Adrenal gland (tissue), 12 donors: ENCODE results near the gene FAM177B. TPM values are rescaled to one million over a fixed set of nuclear protein-coding genes. Genes with fewer than 3 reads are reported as not detected.
A peak's percentile ranks its signal among the peaks of the same experiment; 100 is the strongest.

Experiments
- DNase-seq, 7 donors: peaks; one replicate each; pipeline ENCODE4 v3.0.0-alpha.2; 2019 to 2020
- H3K27ac ChIP-seq, 5 donors: fragments of 200-600 bp; sonication (generic) in 4 of 5; 1 replicate in 3 of 5; 2 replicates in 2 of 5; pipeline versions ENCODE4 v1.5.1 to v1.8.0; 2016 to 2020; ENCODE audit warnings: mild to moderate bottlenecking in 1 of 5
- H3K27me3 ChIP-seq: fragments of 200-600 bp; 2 replicates; pipeline ENCODE4 v1.8.0; 2021
- H3K36me3 ChIP-seq, 2 donors: fragments of 200-600 bp; replicated peaks in 1 of 2; 1 replicate in 1 of 2; 2 replicates in 1 of 2; pipeline versions ENCODE4 v1.5.1 to v1.8.0; 2018 to 2022
- H3K4me1 ChIP-seq, 2 donors: fragments of 200-600 bp; replicated peaks in 1 of 2; 1 replicate in 1 of 2; 2 replicates in 1 of 2; pipeline versions ENCODE4 v1.5.1 to v1.8.0; 2018 to 2021
- H3K4me3 ChIP-seq, 4 donors: fragments of 200-600 bp; sonication (generic) in 3 of 4; one replicate each; pipeline ENCODE4 v1.5.1; 2016 to 2018
- H3K9me3 ChIP-seq, 3 donors: fragments of 200-600 bp; sonication (generic) in 1 of 3; replicated peaks in 1 of 3; 1 replicate in 2 of 3; 2 replicates in 1 of 3; pipeline versions ENCODE4 v1.5.1 to v1.8.0; 2016 to 2021
- POLR2A ChIP-seq, 2 donors: fragments of 450-650 bp; IDR thresholded peaks; one replicate each; pipeline ENCODE4 v1.6.1; 2017; ENCODE audit warnings: antibody characterized with exemption in 2 of 2, mild to moderate bottlenecking in 2 of 2, moderate library complexity in 1 of 2
- WGBS, 4 donors: extraction: QIAGEN DNeasy Blood & Tissue Kit in 2 of 4; methylation state at CpG; one replicate each; pipeline versions ENCODE4 v1.1.5 to v1.1.7; 2013 to 2017; 5-methylcytosine and 5-hydroxymethylcytosine counted together
- intact Hi-C, 2 donors: fragments of 100-400 bp; cut with DNase I; formaldehyde crosslinking; loops; one replicate each; pipeline versions ENCODE4 v1.14.1 to v1.15.0; 2022 to 2023
- polyA plus RNA-seq, 3 donors: library from polyadenylated mRNA; stranded (reverse); fragments of 200-250 nt in 2 of 3; fragments of 350-450 nt in 1 of 3; fragmentation: Illumina TruSeq in 1 of 3; extraction: RNeasy Lipid Tissue Mini Kit (QIAGEN cat#74804) in 1 of 3; gene quantifications; one replicate each; pipeline ENCODE4 v1.2.3, GENCODE V29; 2013 to 2014
- total RNA-seq, 9 donors: library from RNA; depleted of rRNA in 4 of 9; stranded (reverse); fragments of >200 nt in 4 of 9; fragments of 120-200 nt in 1 of 9; fragmentation: NEBNext Ultra II Directional in 1 of 9; extraction: Animal tissue kit (Norgen Biotek cat#: 25700) in 1 of 9; gene quantifications; one replicate each; pipeline versions ENCODE4 v1.1.0 to v1.2.4, GENCODE V29; 2013 to 2023
- TF ChIP-seq, protein P1 (sequence below), 6 experiments: fragments of 450-650 bp in 4 of 6; fragments of 200-600 bp in 2 of 6; sonication (generic) in 1 of 6; IDR thresholded peaks; 1 replicate in 5 of 6; 2 replicates in 1 of 6; pipeline versions ENCODE4 v1.5.1 to v1.8.0; 2016 to 2021; ENCODE audit warnings: antibody characterized with exemption in 6 of 6, mild to moderate bottlenecking in 2 of 6, moderate library complexity in 1 of 6
- donor health status: healthy with polysubstance abuse.
- donor health status: Bipolar disorder and iron deficiency.
- donor health status: DM: yes; HTN: yes; CAD: no.
- donor health status: DM: no; HTN: no; CAD: no.
- donor health status: DM: no; HTN: no; CAD: no.
- donor health status: DM: yes; HTN: yes; CAD: no.

FAM177B gene
- total and polyA plus RNA-seq, 12 donors: 0.11 to 2.3 (median 1.5) TPM

DNA sequence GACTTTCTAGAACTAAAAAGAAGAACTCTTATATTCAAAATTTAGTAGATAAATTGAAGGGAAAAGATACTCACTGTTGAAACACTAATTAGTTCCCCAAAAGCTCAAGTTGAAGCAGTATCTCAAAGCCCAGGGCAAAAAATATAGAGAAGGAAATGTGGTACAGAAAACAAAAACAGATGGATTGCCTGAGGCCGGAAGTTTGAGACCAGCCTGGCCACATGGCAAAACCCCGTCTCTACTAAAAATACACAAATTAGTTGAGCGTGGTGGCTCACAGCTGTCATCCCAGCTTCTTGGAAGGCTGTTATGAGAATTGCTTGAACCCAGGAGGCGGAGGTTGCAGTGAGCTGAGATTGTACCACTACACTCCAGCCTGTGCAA lies 36.0 kb downstream of the FAM177B start:
- no peaks in the 10 kb centered on the region for H3K4me1 ChIP-seq
- H3K4me3 ChIP-seq: no peak overlapping the region
- peak in 1 of 7 donors; percentile 14 for DNase-seq
- 59 to 66% (median 64%) methylated on average over 4 of the region's 4 CpGs for WGBS, 4 donors
- no peaks in the 10 kb centered on the region for H3K9me3 ChIP-seq
- TF ChIP-seq POLR2A (IDR thresholded peaks at IDR 0.05): no peak
- TF ChIP-seq, protein P1, sequence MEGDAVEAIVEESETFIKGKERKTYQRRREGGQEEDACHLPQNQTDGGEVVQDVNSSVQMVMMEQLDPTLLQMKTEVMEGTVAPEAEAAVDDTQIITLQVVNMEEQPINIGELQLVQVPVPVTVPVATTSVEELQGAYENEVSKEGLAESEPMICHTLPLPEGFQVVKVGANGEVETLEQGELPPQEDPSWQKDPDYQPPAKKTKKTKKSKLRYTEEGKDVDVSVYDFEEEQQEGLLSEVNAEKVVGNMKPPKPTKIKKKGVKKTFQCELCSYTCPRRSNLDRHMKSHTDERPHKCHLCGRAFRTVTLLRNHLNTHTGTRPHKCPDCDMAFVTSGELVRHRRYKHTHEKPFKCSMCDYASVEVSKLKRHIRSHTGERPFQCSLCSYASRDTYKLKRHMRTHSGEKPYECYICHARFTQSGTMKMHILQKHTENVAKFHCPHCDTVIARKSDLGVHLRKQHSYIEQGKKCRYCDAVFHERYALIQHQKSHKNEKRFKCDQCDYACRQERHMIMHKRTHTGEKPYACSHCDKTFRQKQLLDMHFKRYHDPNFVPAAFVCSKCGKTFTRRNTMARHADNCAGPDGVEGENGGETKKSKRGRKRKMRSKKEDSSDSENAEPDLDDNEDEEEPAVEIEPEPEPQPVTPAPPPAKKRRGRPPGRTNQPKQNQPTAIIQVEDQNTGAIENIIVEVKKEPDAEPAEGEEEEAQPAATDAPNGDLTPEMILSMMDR (IDR thresholded peaks at IDR 0.05): no peak
- H3K27me3 ChIP-seq: no peaks in the 10 kb centered on the region
- H3K36me3 ChIP-seq: no peaks in the 10 kb centered on the region
- intact Hi-C loops: no loop called here
- H3K27ac ChIP-seq: peak overlapping the region in 2 of 5 donors; percentile 56 to 65

DNA sequence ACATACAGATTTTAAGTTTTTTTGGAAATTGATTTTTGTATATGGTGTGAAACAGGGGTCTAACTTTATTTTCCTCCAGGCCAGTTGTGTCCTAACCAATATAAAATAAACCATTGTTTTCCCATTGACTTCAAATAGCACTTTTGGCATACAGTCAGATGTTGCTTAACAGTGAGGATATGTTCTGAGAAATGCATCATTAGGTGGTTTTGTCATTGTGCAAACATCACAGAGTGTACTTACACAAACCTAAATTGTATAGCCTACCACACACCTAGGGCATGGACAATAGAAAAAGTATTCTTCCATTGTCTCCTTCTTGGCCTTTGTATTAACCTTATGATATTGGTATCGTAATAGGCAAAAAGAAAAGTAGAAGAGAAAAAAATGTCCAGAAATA lies 40.5 kb downstream of the FAM177B start:
- no peak overlapping the region for H3K27ac ChIP-seq
- TF ChIP-seq, protein P1 (IDR thresholded peaks at IDR 0.05): no peak
- TF ChIP-seq POLR2A (IDR thresholded peaks at IDR 0.05): no peak
- H3K36me3 ChIP-seq: no peaks in the 10 kb centered on the region
- no peaks in the 10 kb centered on the region for H3K9me3 ChIP-seq
- intact Hi-C loops: no loop called here
- H3K27me3 ChIP-seq: peaks cover 11% of the 10 kb centered on the region
- WGBS, 4 donors: 88 to 95% (median 93%) methylated on average over 1 of the region's 1 CpG
- no peaks in the 10 kb centered on the region for H3K4me1 ChIP-seq
- no peak overlapping the region for H3K4me3 ChIP-seq
- DNase-seq: no peak

DNA sequence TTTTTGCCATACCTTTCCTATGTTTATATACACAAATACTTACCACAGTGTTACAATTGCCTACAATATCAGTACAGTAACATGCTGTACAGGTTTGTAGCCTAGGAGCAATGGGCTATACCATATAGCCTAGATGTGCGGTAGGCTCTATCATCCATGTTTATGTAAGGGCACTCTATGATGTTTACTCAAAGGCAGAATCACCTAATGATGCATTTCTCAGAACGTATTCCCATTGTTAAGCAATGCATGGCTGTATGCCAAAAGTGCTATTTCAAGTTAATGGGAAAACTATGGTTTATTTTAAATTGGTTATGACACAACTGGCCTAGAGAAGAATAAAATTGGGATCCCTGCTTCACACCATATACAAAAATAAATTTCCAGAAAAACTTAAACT lies 41.0 kb downstream of the FAM177B start:
- WGBS, 4 donors: 32 to 53% (median 47%) methylated on average over 2 of the region's 2 CpGs
- H3K27ac ChIP-seq: no peak overlapping the region
- intact Hi-C loops: no loop called here

DNA sequence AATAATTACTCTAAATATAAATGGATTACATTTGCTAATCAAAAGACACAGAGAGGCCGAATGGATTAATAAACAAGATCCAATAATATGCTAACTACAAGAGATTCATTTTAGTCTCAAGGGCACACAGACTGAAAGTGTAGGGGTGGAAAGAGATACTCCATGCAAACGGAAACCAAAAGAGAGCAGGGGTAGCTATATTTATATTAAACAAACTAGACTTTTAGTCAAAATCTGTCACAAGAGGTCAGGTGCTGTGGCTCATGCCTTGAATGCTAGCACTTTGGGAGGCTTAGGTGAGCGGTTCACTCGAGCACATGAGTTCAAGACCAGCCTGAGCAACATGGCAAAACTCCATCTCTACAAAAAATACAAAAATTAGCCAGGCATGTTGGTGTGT lies 44.2 kb downstream of the FAM177B start:
- Histone ChIP-seq H3K4me1 (peaks cover 0 to 13% of the 10 kb centered on the region in 2 donors), H3K4me3 (no peak overlapping the region), H3K27me3 (peaks cover 15% of the 10 kb centered on the region), H3K9me3 (no peaks in the 10 kb centered on the region), H3K36me3 (no peaks in the 10 kb centered on the region), H3K27ac (no peak overlapping the region)
- 48 to 73% (median 54%) methylated on average over 4 of the region's 4 CpGs for WGBS, 4 donors
- intact Hi-C loops: no loop called here
- DNase-seq: no peak
- TF ChIP-seq, protein P1 (IDR thresholded peaks at IDR 0.05): no peak
- no peak for TF ChIP-seq POLR2A (IDR thresholded peaks at IDR 0.05)

More for the DNA sequence above, 41.0 kb downstream of the FAM177B start:
- Histone ChIP-seq H3K27me3 (peaks cover 15% of the 10 kb centered on the region), H3K4me3 (no peak overlapping the region), H3K4me1 (no peaks in the 10 kb centered on the region), H3K9me3 (no peaks in the 10 kb centered on the region), H3K36me3 (no peaks in the 10 kb centered on the region)
- DNase-seq: no peak
- TF ChIP-seq, protein P1 (IDR thresholded peaks at IDR 0.05): no peak
- TF ChIP-seq POLR2A (IDR thresholded peaks at IDR 0.05): no peak
